ENCODE measurements around the gene OTUD4.
"Not testable (repeated sequence)": the region's sequence is repeated elsewhere in the genome, so short reads cannot be mapped to it uniquely, and the experiment has no call there.

The OTUD4 gene

DNA sequence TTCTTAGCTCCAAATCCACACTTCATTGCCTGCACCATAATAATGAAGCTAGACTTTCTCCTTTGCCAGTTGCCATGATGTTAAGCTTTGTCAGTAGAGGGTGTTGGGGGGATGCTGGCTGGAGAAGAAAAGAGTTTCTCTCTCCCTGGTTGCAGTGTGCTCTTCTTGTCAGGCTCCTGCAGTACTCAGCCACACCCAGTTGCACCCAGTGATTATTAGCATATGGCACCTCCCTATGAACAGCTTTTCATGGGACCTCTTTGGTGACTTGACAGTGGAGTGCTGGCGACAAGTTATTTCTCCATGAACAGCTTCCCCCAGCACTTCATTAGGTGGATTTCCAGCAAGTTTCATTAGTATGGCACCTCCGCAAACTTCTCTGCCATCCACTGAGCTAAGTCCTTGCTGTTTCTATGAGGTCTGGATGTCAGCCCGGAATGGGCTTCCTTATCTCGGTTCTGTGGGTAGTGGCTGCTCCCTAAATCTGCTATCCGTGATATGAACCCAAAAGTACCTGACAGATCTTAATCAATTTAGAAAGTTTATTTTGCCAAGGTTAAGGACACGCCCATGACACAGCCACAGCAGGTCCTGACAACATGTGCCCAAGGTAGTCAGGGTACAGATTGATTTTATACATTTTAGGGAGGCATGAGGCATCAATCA, 18.8 kb upstream of the OTUD4 start:
- Histone ChIP-seq H3K4me1 (ENCODE audit: insufficient read depth, low read length) (no peaks in the 10 kb centered on the region), H3K4me3 (ENCODE audit: low read depth in 1 of 2, low read length in 2 of 2) (no peak overlapping the region), H3K27me3 (ENCODE audit: control insufficient read depth in 1 of 2, insufficient read depth in 2 of 2, low read length in 2 of 2) (no peaks in the 10 kb centered on the region), H3K9ac (ENCODE audit: low read length) (no peak overlapping the region), H3K9me3 (ENCODE audit: low read length) (no peaks in the 10 kb centered on the region), H3K27ac (ENCODE audit: low read depth, low read length) (no peak overlapping the region), H3K36me3 (ENCODE audit: insufficient read depth, low read length) (no peaks in the 10 kb centered on the region)

DNA sequence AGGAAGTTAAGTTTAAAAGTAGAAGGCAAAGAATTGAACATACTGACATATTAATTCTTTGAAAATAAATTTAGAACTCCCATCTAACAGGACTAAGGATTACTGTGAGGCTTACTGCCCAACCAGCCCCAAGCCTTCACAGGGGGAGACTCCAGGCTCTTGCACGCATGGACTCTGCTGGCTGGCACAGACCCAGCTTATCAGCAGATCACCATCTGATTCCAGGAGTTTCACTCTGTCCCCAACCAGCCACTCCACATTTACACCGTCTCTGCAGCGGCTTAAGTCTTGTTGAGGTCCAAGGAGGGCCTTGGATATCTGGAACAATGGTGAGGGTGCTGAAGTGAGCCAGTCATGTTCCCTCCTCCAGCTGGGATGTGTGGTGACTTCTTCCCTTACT, 16.4 kb upstream of the OTUD4 start:
- Histone ChIP-seq H3K36me3 (ENCODE audit: insufficient read depth, low read length) (no peaks in the 10 kb centered on the region), H3K9ac (ENCODE audit: low read length) (no peak overlapping the region), H3K4me3 (ENCODE audit: low read depth in 1 of 2, low read length in 2 of 2) (no peak overlapping the region)

DNA sequence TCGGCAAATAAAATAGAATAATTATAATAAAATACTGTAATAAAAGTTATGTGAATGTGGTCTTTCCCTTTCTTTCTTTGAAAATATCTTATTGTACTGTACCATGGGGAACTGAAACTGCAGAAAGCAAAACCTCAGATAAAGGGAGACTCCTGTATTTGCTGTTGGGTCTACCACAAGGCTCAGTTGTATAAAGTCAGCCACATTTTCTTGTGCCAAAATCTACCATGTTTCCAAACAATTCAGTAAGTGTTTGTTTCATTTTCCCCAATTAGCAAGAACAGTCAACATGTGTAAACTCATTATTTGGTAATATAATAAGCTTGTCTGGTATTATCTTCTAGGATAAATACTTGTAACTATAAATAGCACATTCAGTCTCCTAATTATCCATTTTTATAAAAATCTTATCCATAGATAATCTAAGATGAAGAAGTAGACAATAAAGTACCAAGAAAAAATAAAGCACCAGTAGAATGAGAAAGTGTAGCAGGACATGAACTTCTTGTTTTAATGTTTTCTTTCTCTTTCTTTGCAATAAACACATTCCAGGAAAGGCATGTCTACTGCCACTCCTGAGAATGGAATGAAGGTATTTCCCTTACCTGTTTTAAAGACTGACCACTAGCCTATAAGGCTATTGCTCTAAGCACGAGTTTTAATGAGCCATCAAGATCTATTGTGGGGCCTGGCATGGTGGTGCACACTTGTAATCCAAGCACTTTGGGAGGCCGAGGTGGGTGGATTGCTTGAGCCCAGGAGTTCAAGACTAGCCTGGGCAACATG, 15.0 kb upstream of the OTUD4 start:
- Histone ChIP-seq H3K4me1 (ENCODE audit: insufficient read depth, low read length) (no peaks in the 10 kb centered on the region), H3K27ac (ENCODE audit: low read depth, low read length) (no peak overlapping the region), H3K9ac (ENCODE audit: low read length) (no peak overlapping the region), H3K27me3 (ENCODE audit: control insufficient read depth in 1 of 2, insufficient read depth in 2 of 2, low read length in 2 of 2) (no peaks in the 10 kb centered on the region), H3K4me3 (ENCODE audit: low read depth in 1 of 2, low read length in 2 of 2) (no peak overlapping the region), H3K9me3 (ENCODE audit: low read length) (no peaks in the 10 kb centered on the region), H3K36me3 (ENCODE audit: insufficient read depth, low read length) (no peaks in the 10 kb centered on the region)

More for the DNA sequence above, 16.4 kb upstream of the OTUD4 start:
- Histone ChIP-seq H3K4me1 (ENCODE audit: insufficient read depth, low read length) (no peaks in the 10 kb centered on the region), H3K27me3 (ENCODE audit: control insufficient read depth in 1 of 2, insufficient read depth in 2 of 2, low read length in 2 of 2) (no peaks in the 10 kb centered on the region), H3K27ac (ENCODE audit: low read depth, low read length) (no peak overlapping the region), H3K9me3 (ENCODE audit: low read length) (no peaks in the 10 kb centered on the region)

DNA sequence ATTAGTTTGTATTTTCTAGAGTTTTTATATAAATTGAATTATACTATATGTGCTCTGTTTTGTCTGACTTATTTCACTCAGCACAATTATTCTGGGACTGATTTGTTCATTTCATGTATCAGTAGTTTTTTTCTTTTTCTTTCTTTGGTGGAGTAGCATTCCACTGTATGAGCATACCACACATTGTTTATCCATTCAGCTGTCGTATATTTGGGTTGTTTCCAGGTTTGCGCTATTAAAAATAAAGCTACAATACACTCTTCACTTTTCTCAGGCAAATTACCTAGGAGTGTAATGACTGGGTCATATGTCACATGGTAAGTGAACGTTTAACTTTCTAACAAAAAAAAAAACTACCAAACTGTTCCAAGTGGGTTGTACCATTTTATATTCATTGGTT, 9.6 kb upstream of the OTUD4 start:
- H3K9ac ChIP-seq (ENCODE audit: low read length), result no peak overlapping the region
- no peaks in the 10 kb centered on the region for H3K9me3 ChIP-seq (ENCODE audit: low read length)
- H3K36me3 ChIP-seq (ENCODE audit: insufficient read depth, low read length), result no peaks in the 10 kb centered on the region
- no peaks in the 10 kb centered on the region for H3K4me1 ChIP-seq (ENCODE audit: insufficient read depth, low read length)
- no peak overlapping the region for H3K27ac ChIP-seq (ENCODE audit: low read depth, low read length)
- H3K4me3 ChIP-seq (ENCODE audit: low read depth in 1 of 2, low read length in 2 of 2), result no peak overlapping the region
- H3K27me3 ChIP-seq (ENCODE audit: control insufficient read depth in 1 of 2, insufficient read depth in 2 of 2, low read length in 2 of 2), result no peaks in the 10 kb centered on the region

DNA sequence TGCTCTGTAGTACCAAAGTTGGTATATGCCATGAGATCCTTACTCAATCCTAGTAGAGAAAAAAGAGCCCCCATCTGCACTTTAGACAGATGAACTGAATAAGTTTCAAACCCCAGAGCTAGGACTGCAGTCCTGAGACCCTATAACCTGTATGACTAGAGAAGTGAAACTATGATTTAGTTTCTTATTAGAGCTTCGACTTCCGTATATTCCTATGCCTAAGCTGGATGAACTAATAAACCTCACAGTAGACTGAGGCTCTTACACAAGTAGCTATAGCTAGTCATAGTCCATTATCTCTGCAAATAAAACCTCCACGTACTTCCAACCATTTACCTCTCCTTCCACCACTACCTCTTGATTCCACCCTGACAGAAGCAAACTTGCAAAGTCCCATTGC, 6.3 kb upstream of the OTUD4 start:
- Histone ChIP-seq H3K36me3 (ENCODE audit: insufficient read depth, low read length) (no peaks in the 10 kb centered on the region), H3K27ac (ENCODE audit: low read depth, low read length) (no peak overlapping the region), H3K4me1 (ENCODE audit: insufficient read depth, low read length) (no peaks in the 10 kb centered on the region), H3K9ac (ENCODE audit: low read length) (no peak overlapping the region), H3K4me3 (ENCODE audit: low read depth in 1 of 2, low read length in 2 of 2) (no peak overlapping the region), H3K27me3 (ENCODE audit: control insufficient read depth in 1 of 2, insufficient read depth in 2 of 2, low read length in 2 of 2) (no peaks in the 10 kb centered on the region), H3K9me3 (ENCODE audit: low read length) (no peaks in the 10 kb centered on the region)

DNA sequence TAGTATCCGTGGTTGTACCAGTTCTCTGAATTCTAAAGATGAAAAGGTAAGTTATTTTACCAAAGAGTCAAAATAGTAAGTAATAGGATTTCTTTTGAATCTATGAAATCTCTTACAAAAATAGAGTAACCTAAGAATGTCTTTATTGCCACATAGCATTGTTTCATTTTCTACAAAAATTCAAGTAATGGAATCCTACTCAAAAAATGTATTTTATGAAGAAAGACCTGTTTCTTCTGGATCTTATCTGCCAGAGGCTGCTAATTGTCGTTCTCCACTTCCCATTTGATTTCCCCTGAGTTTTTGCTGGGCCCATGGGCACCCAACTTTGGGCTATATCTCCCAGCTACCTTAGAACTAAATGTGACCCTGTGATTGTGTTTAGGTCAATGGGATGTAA, 3.2 kb upstream of the OTUD4 start:
- Histone ChIP-seq H3K9me3 (ENCODE audit: low read length) (no peaks in the 10 kb centered on the region), H3K4me3 (ENCODE audit: low read depth in 1 of 2, low read length in 2 of 2) (no peak overlapping the region), H3K9ac (ENCODE audit: low read length) (no peak overlapping the region), H3K4me1 (ENCODE audit: insufficient read depth, low read length) (peaks cover 4% of the 10 kb centered on the region), H3K27ac (ENCODE audit: low read depth, low read length) (no peak overlapping the region), H3K36me3 (ENCODE audit: insufficient read depth, low read length) (no peaks in the 10 kb centered on the region), H3K27me3 (ENCODE audit: control insufficient read depth in 1 of 2, insufficient read depth in 2 of 2, low read length in 2 of 2) (no peaks in the 10 kb centered on the region)

DNA sequence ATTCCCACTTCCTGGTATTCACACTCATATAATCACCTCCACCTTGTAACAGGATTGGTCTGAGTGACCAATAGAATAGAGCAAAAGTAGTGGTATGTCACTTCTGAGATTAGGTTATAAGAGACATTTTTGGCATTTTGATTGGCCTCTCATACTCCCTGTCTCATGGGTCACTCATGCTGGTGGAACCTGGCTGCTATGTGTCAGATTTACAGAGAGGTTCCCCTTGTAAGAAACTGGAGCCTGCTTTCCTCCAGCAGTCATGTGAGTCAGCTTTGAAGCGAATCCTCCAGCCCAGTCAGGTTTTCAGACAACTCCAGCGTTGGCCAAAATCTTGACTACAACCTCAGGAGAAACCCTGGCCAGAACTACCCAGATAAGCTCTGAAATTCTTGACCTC, 2.6 kb upstream of the OTUD4 start:
- Histone ChIP-seq H3K4me1 (ENCODE audit: insufficient read depth, low read length) (peaks cover 8% of the 10 kb centered on the region), H3K4me3 (ENCODE audit: low read depth in 1 of 2, low read length in 2 of 2) (no peak overlapping the region), H3K9ac (ENCODE audit: low read length) (no peak overlapping the region), H3K36me3 (ENCODE audit: insufficient read depth, low read length) (no peaks in the 10 kb centered on the region), H3K27me3 (ENCODE audit: control insufficient read depth in 1 of 2, insufficient read depth in 2 of 2, low read length in 2 of 2) (no peaks in the 10 kb centered on the region), H3K9me3 (ENCODE audit: low read length) (no peaks in the 10 kb centered on the region), H3K27ac (ENCODE audit: low read depth, low read length) (no peak overlapping the region)

DNA sequence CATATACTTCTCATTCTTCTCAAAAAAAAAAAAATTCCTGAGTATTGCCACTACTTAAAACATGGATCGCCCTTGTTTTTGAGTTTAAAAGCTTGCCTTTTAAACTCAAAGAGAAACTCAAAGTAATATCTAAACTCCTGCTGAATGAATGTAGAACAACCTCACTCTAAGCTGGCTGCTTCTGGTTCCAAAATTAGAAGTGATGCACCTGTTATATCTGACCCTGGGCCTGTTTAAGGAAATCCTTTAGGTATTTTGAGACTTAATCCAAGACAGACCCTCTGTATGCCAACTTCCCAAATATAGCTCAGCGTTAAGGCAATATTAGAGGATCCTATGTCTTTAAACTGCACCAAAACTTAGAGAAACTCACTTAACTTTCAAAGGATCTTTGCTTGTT, 1.8 kb upstream of the OTUD4 start:
- Histone ChIP-seq H3K27ac (ENCODE audit: low read depth, low read length) (no peak overlapping the region), H3K4me3 (ENCODE audit: low read depth in 1 of 2, low read length in 2 of 2) (no peak overlapping the region), H3K36me3 (ENCODE audit: insufficient read depth, low read length) (no peaks in the 10 kb centered on the region), H3K4me1 (ENCODE audit: insufficient read depth, low read length) (peaks cover 14% of the 10 kb centered on the region), H3K9me3 (ENCODE audit: low read length) (no peaks in the 10 kb centered on the region), H3K27me3 (ENCODE audit: control insufficient read depth in 1 of 2, insufficient read depth in 2 of 2, low read length in 2 of 2) (no peaks in the 10 kb centered on the region), H3K9ac (ENCODE audit: low read length) (no peak overlapping the region)

DNA sequence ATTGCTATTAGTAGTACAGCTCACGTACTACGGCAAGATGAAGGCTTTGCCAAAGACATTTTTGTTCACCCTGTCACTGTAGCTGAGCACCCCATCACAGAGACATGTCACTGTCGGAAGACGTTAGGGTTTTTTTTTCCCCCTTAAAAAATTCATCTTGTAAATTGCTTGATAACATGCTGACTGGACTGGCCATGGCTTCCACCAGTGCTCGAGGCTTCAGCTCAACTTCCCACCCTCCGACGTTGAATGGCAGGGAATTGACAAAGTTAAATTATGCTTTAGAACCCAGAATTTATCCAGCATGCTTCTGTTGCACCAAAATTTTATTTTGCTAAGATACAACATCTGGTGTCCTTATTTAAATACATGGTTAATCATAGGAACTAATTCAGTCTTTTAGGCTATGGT, 707 bp upstream of the OTUD4 start:
- H3K9me3 ChIP-seq (ENCODE audit: low read length), result no peaks in the 10 kb centered on the region
- H3K27me3 ChIP-seq (ENCODE audit: control insufficient read depth in 1 of 2, insufficient read depth in 2 of 2, low read length in 2 of 2), result no peaks in the 10 kb centered on the region
- peaks cover 22% of the 10 kb centered on the region for H3K4me1 ChIP-seq (ENCODE audit: insufficient read depth, low read length)
- no peaks in the 10 kb centered on the region for H3K36me3 ChIP-seq (ENCODE audit: insufficient read depth, low read length)
- H3K27ac ChIP-seq (ENCODE audit: low read depth, low read length), result peak overlapping the region; percentile 82
- H3K9ac ChIP-seq (ENCODE audit: low read length), result peak overlapping the region; percentile 76
- H3K4me3 ChIP-seq (ENCODE audit: low read depth in 1 of 2, low read length in 2 of 2), result peak overlapping the region; percentile 69 to 81

DNA sequence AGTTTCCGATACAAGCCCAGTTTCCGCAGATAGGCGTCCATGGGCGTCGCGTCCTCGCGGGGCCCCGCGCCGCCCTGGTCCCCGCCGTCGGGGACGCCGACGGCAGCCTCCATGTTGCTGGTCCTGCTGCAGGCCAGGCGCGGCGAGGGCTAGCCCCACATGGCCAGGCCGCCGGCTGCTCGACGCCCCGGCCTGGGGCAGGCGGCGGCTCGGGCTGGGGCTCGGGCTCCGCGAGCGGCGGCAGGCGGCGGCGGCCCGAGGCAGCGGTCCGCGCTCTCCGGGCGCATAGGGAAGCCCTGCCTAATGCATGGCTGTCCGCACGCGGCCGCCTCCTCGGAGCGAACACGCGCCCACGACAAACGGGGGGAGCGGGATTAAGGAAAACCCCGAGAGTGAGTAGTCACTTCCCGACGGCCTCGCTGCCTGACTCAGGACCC, 510 bp downstream of the OTUD4 start:
- not testable (repeated sequence) for H3K9ac ChIP-seq (ENCODE audit: low read length); H3K36me3 ChIP-seq (ENCODE audit: insufficient read depth, low read length); H3K9me3 ChIP-seq (ENCODE audit: low read length); H3K27me3 ChIP-seq (ENCODE audit: control insufficient read depth in 1 of 2, insufficient read depth in 2 of 2, low read length in 2 of 2)
- Histone ChIP-seq H3K4me3 (ENCODE audit: low read depth in 1 of 2, low read length in 2 of 2) (peak overlapping the region; percentile 62 to 81), H3K27ac (ENCODE audit: low read depth, low read length) (peak overlapping the region; percentile 93), H3K4me1 (ENCODE audit: insufficient read depth, low read length) (peaks cover 22% of the 10 kb centered on the region)

DNA sequence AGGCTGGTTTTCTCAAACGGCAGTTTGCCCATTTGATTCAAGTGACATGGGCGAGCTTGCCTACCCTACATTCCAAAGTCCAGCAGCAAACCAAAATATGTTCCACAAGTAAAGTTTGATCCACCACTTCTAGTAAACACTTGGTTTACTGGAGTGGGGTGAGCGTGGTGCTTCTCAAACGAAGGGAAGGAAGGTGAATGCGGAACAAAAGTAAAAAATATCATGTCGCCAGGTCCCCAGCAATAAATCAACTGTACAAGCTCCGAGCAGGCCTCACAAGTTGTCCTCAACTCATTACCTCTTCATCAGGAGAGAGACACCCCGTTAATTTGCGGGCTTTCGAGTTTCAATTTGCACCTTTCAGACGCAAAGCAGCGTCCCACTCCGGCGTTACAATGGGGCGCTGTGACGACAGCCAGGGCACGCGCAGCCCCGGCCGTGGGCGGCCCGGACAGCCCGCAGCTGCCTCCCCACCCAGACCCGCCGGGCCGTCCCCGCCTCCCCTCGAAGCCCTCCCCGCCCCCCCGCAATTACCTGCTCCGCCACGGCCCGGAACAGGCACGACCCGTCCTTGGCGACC, 1.0 kb downstream of the OTUD4 start:
- Histone ChIP-seq H3K4me3 (ENCODE audit: low read depth in 1 of 2, low read length in 2 of 2) (peak overlapping the region; percentile 33 to 77), H3K4me1 (ENCODE audit: insufficient read depth, low read length) (peaks cover 22% of the 10 kb centered on the region), H3K9me3 (ENCODE audit: low read length) (no peaks in the 10 kb centered on the region), H3K36me3 (ENCODE audit: insufficient read depth, low read length) (no peaks in the 10 kb centered on the region), H3K27me3 (ENCODE audit: control insufficient read depth in 1 of 2, insufficient read depth in 2 of 2, low read length in 2 of 2) (no peaks in the 10 kb centered on the region), H3K27ac (ENCODE audit: low read depth, low read length) (peak overlapping the region; percentile 73), H3K9ac (ENCODE audit: low read length) (peak overlapping the region; percentile 12)

All from muscle layer of colon (tissue), 2 donors.